GM19035 (cell line): ENCODE results near the gene NBAS.
"Not testable (repeated sequence)": the region's sequence is repeated elsewhere in the genome, so short reads cannot be mapped to it uniquely, and the experiment has no call there.

ENCODE experiments used
- ATAC-seq: cut with Tn5 transposase; IDR thresholded peaks from one replicate; pipeline ENCODE4 v1.9.1; 2021; ENCODE audit not compliant: unreplicated experiment

The NBAS gene

DNA sequence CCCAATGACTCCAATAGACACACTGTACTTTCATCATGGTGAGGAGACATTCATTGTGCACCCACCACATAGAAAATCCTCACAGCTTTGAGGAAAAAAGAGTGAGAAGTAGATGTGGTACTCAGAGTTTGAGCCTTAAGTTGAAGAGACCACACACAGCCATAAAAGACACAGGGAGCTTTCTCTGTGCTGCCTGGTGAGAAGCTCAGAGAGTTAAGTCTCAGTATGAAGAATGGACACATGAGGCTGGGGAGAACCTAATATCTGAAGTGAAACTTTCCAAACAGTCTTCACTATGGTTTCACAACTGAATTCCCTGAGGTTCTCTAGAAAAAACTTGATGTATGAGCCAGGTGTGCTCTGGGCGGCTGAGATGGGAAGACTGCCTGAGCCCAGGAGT, 237.9 kb downstream of the NBAS start:
- ATAC-seq, result no peak

DNA sequence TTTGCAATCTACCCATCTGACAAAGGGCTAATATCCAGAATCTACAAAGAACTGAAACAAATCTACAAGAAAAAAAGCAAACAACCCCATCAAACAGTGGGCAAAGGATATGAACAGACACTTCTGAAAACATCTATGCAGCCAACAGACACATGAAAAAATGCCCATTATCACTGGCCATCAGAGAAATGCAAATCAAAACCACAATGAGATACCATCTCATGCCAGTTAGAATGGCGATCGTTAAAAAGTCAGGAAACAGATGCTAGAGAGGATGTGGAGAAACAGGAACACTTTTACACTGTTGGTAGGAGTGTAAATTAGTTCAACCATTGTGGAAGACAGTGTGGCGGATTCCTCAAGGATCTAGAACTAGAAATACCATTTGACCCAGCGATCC, 239.7 kb downstream of the NBAS start:
- ATAC-seq, result not testable (repeated sequence)

DNA sequence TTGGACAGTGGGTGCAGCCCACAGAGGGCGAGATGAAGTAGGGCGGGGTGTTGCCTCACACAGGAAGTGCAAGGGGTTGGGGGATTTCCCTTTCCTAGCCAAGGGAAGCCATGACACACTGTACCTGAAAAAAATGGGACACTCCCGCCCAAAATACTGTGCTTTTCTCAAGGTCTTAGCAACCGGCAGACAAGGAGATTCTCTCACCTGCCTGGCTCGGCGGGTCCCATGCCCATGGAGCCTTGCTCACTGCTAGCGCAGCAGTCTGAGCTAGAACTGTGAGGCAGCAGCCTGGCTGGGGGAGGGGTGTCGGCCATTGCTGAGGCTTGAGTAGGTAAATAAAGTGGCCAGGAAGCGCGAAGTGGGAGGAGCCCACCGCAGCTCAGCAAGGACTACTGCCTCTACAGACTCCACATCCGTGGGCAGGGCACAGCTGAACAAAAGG, 244.7 kb downstream of the NBAS start:
- no peak for ATAC-seq

DNA sequence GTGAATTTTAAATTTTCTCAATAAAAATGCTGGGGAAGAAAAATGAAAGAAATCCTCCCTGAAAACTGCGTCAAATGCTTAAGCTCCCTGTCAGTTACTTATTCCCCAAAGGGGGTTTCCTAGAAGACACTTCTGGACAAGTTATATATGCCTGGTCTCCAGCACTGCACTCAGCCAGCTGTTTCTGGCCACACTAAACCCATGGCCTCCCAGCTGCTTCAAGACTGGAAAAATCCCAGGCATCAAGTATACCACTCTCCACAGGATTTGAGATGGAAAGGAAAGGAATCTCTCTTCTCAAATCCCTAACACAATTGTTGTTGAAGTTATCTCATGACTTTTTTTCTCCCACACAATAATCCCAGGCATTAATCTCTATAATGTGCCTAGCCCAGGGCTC, 245.7 kb downstream of the NBAS start:
- ATAC-seq, result no peak

DNA sequence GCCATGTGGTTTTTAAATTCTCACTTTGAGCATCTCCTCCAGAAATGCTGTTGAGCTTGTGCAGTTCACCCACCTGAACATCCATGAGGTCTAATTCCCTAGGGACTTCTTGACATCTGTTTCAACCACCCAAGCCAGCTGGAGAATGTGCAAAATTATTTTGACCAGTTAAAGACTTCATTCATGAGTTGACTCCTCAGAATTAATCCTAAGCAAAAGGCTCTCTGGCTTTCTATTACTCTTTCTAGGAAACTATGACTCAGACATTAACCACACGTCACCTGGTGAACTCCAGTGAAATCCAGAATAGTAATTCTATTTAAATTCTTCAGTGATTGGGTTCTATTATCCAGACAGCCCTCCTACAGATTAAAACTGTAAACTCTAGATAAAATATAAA, 247.5 kb downstream of the NBAS start:
- ATAC-seq, result peak; percentile 47

DNA sequence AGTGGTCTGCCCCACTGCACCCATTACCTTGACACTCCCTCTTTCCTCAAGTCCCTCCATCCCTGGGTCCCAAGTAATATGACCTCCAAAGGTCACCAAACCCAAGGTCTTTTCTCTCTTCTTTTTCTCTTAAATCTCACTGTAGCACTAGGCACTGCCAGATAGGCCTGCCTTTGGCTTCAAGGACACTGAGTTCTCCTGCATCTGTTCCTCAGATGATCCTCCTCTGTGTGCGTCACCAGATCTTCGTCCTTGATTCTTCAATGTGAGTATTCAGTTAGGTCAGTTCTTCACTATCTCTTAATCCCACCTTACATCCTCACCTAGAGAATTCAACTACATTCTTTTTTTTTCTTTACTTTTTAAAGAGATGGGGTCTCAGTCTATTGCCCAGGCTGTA, 249.2 kb downstream of the NBAS start:
- no peak for ATAC-seq

DNA sequence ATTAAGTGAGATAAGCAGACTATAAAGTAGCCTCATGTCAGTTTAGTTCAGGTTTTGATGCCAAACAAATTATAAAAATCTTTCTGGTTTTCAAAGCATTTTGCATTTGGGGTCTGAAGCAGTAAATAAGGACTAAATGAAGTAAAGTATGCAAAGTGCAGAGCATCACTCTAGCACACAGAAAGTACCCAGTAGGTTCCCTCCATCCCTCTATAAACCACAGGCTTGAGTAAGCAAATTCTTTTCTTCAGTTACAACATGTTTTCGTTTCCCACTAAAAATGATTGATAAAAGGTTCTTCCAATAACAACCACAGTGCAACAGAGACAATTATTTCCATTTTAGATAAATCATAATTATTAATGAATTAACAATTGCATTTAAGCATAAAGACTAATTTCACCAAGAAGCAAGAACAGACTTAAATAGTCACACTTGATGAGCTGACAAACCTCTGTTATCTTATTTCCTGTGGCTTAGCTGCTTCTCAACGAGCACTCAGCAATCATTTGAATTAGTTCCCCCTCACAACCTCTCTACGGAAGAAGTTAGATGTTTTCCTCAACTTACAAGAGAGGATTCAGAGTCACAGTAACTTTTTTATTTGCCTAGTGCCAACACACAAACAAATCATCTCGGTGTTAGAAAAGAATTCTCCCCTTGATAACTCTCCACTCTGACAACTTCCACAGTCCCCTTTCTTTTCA, 249.8 kb downstream of the NBAS start:
- peak; percentile 80 for ATAC-seq

DNA sequence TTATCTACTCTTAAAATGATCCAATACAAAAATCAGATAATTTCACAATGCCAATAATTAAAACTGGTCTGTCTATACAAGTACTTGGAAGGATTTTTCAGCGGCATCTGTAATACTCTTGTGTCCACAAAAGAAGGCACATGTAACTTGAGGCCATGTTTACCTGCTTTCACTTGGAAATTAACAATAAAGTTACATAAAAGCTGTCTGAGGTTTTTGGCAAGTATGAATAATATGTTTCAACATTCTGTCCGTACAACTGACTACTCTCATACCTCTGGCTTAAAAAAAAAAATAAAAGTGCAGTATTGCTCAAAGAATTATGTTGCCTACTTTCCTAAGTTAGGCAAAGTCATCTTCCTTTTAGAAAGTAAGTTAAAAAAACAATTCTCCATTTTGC, 253.6 kb downstream of the NBAS start:
- ATAC-seq, result no peak

DNA sequence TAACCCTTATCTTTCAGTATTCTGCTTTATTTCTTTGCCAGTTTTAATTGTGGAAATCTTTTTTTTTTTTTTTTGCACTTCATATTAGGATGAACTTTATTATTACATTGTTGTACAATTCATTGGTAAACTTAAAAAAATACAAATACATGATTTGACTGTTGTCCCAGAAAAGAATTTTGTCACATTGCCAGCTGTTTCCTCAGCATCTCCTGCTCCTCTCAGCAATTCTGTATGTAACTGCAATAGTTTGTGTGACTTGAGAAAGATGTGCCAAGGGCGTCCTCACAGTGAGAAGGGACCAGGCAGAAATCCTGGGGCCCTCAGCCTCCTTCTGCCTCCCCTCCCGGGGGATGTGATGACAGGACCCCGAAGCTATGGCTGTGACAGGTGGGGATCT, 254.4 kb downstream of the NBAS start:
- no peak for ATAC-seq

DNA sequence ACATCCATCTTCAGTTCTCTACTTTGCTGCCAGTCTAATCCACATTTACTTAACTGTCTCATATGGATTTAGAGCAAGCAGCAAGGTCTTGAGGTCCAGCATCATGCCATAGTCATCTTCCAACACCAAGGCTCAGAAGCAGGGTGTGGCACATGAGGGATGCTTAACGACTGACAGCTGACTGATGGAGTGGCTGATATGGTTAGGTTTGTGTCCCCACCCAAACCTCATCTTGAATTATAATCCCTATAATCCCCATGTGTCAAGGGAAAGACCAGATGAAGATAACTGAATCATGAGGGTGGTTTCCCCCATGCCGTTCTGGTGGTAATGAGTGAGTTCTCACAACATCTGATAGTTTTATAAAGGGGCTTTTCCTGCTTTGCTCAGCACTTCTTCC, 257.3 kb downstream of the NBAS start:
- no peak for ATAC-seq

DNA sequence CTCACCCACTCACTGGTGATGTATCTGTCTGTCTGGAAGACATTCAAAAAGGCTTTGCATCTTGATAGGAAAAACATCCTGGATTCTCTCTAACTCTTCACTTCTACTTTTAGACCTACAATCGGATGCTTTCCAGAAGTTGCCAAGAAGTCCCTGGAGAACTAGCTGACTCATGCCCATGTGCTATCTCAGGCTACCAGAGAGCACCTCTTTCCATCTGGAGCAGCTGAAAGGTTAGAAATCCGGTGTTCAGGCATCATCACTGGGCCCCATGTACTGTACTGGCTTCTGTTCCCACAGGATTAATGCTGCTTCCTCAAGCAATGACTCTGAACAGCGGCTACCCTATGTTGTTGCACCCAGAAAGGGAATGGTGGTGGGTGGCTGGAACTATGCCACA, 259.0 kb downstream of the NBAS start:
- no peak for ATAC-seq

DNA sequence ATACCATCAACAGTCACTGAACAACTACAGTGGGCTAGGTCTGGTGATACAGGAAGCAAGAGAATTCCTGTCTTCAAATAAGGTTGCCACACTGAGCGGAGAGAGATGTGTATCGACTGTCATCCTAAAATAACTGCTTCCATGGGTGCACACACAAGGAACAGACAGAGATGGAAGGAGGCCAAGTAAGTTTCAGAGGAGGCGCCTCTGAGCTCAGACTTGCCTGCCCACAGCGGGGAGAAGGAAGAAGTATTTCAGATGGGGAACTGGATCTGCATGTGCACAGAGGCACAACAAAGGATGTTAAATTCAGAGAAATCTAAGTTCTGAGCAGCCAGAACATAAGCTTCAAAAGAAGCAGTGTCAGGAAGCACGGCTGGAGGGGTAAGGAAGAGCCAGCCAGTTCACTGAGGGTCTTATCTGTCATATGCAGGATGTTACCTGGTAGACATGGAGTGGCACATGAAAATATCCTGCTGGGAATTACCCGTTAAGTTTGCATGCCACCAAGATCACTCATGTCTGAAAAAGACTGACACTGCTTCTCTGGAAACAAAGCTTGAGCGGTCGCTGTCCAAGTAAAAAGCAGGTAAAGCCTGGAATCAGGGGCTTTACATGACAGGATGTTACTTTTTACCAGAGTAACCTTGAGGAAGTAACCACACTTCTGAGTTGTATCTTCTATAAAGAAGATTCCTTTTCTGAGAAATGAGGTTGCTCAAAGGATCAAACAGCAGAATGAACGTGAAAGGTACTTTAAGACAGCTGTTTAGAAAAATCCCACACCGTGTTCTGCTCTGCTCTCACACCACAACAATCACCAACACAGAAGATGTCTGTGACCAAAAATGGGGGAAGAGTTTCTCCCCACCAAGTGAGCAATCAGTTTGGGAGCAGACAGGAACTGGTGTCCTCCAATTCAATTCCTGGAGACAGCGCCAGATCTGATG, 260.2 kb downstream of the NBAS start:
- ATAC-seq, result no peak

DNA sequence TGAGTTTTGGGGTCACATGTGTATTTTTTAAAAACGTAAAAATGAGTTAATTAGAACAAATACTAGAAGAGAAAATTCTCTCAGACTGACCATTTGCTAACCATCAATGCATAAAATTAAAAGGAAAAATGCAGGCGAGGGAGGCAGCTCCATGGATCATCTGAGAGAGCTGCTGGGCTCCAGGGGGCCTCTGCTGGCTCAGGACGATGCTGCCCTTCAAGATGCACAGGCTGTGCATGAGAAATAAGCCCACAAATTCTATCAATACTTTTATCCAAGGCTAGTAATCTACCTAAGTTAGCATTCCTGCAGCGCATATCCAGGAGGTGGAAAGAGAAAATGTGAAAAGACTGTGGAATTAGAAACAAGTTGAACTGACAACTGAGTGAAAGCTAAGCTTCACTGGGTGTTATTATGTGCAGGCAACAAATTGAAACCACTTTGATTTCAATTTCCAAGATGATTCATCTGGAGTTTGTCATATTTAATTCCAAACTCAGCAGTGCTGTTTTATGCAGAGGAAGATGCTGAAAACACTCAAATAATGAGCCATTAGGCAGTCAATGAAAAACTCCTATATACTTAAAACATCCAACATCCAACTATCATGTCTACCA, 261.1 kb downstream of the NBAS start:
- no peak for ATAC-seq

DNA sequence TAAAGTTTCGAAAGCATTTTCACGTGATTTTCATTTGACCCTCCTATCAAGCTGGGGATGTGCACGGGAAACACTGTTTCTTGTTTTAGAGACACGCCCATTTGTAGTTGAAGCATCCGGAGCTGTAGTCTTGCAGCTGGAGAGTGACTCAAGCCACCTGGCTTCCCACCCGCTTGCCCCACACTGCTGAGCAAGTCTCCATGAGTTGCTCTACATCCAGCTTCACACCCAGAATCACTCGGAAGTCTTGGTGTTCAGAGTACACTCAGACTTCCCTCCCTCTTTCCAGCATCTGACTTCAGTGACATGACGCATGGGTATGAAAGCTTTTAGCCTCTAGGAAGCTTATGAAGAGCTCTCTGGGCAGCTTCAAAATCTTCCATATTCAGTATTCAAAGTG, 262.4 kb downstream of the NBAS start:
- ATAC-seq, result no peak

DNA sequence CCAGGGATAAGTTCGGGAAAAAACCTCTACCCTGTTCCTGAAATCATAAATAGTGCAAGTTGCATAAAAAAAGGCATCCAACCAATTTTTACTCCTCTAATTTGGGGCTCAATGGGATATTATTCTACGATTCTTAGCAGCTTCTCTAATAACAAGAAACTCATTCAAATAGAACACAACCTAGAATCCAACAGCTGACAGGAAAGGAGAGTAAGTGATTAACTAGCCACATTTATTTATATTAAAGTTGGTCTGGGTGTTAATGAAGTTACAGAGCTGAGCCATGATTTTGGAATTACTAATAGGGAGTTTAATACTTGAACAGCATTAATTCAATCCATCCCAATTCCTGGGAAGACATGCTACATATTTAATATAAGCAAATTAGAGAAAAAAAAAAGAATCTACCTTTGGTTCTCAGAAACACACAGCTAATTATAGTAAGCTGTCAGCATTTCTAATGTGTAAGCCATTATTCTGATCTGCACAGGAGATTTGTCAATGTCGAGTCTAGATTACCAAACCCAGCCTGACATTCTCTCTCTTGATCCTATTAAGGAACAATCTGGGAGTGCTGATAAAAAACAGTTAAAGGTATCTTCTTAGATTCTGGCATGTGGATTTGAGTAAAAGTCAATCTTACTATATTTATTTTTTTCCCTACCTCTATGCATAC, 267.7 kb downstream of the NBAS start:
- no peak for ATAC-seq

DNA sequence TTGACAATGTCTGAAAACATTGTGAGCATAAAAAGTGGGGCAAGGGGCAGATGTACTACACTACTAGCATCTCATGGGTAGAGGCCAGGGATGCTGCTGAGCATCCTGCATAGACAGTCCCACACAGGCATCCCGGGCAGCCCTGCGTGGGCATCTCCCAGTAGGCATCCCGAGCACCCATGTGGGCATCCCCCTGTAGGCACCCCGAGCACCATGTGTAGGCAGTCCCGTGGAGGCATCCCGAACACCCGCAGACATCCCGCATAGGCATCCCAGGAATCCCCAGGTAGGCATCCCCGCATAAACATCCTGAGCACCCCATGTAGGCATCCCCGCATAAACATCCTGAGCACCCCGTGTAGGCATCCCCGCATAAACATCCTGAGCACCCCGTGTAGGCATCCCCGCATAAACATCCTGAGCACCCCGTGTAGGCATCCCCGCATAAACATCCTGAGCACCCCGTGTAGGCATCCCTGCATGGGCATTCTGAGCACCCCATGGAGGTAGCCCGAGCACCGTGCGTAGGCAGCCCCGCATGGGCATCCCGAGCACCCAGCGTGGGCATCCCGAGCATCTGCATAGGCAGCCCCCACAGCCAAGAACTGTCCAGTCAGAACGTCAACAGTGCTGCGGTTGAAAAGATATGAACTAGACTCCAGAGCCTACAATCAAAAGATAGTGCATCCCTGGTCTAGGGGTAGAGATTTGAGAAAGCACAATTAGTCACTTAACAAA, 273.5 kb downstream of the NBAS start:
- ATAC-seq, result no peak

DNA sequence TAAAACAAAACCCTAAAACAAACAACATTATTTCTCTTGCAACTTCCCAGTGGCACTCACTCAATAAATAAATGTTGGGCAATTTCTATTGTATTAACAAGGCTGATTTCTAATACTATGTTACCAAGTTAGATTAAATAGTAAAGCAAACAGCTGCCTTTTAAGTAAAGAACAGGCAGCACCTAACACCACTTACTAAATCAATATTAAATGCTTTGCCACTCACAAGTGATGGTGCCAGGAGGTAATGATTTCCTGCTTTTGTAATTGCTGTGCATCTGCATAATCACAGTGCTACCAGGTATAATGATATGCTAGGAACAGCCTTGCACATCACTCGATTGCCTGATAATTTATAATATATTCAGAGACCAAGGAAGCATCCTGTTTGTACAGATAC, 276.5 kb downstream of the NBAS start:
- ATAC-seq, result no peak

DNA sequence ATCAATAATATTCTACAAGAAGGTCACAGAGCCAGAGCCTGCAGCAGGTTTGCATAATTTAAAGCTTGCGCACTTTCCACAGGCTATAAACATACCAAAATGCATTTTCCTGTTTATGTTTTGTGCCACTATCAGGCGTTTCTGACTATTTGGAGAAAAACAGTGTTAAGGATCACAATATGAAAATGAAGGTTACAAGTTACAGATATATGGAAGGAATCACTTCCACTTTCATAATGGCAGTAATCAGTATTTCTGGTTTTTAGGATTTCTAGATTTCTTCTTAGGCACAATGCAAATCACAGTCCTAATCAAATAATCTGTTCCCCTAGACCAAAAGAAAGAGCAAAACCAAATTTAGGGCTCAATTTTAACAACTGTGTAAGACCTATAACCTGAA, 279.5 kb downstream of the NBAS start:
- no peak for ATAC-seq

DNA sequence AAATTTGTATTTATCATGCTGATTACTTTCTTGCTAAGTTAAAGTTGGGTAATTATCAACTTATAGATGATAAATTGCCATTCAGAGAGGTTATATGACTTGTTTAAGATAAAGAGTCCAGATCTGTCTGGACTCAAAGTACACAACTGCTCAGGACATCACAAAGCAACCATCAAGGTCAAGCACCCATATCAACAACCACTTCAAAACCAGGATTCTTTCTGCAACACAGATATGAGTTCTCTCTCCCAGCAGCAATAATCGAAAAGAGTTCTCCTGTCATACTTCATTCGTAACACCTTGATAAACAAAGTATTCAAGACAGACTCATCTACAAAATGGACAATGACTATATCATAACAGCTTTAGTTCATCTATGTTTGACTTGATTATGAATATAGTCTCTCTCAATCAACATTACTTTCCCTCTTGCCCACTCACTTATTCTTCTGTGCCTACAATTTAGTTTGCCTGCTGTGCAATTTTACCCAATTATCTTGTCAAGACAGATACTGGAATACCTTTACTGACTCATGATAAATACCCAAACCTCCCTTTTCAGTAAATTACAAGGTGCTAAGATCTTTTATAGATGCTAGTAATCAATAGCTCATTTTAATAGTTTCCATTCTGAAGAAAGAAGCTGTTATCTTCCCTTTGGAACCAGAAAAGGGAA, 281.8 kb downstream of the NBAS start:
- no peak for ATAC-seq

DNA sequence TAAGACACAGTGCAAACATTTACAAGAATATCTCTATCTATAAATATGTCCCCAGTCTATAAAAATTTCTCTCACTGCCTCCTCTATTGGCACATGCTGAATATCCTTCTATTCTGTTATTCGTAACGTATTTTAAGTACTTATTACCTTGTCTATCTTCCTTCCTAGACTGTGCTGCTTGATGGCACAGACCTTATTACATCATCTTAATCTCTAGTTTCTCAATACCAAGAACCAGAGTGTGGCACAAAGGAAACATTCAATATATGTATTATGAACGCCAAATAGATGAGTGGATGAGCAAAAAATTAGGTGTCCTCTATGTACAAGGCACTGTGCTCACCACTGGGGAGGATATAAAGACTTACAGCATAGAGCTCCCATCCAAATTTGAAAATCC, 282.8 kb downstream of the NBAS start:
- no peak for ATAC-seq
